ENCODE measurements around the gene ANO6. TPM values are rescaled to one million over a fixed set of nuclear protein-coding genes. Genes with fewer than 3 reads are reported as not detected.
A peak's percentile ranks its signal among the peaks of the same experiment; 100 is the strongest.

The ANO6 gene
- total and polyA plus RNA-seq, 2 of the 4 experiments (the other 2 are of a cell fraction): 21.6 to 41.0 TPM

GRCh38 chr12:45342848-45343247 lies 127.0 kb downstream of the ANO6 start:
- peaks cover 2% of the 10 kb centered on the region; the same call in 1 of the 2 replicates for H3K36me3 ChIP-seq (ENCODE audit: control insufficient read depth, insufficient read depth, low read length)
- no peak for DNase-seq
- peaks cover 25 to 48% of the 10 kb centered on the region in 2 experiments for H3K79me1 ChIP-seq (ENCODE audit: low read depth in 1 of 2, low read length in 2 of 2)
- no CpG with 5 or more reads among the region's 2 CpGs for WGBS, 2 experiments (ENCODE audit: extremely low coverage in 2 of 2, insufficient read length in 1 of 2)
- intact Hi-C loops (cut with micrococcal nuclease): no loop called here
- no peak; the same call in 1 of the 2 replicates for ATAC-seq (ENCODE audit: low read depth)
- H3K4me1 ChIP-seq (ENCODE audit: control insufficient read depth, insufficient read depth, low read length): peaks cover 5% of the 10 kb centered on the region; the same call in 1 of the 2 replicates
- no TSS peak for BruUV-seq (replicated peaks)
- CTCF ChIA-PET: interaction anchor here (0.6 to 1.0 kb wide), 2 partner anchors 74 to 127 kb away, joined by 3 read pairs; partner anchors contain the start of gene ANO6
- no peaks in the 10 kb centered on the region for H3K27me3 ChIP-seq (ENCODE audit: control insufficient read depth, insufficient read depth, low read length)
- H2BK15ac ChIP-seq (ENCODE audit: low read depth, low read length): no peak overlapping the region
- dilution Hi-C loops (cut with HindIII; ENCODE audit: low sequenced_read_pairs, unreplicated experiment): no loop called here
- H3K4me2 ChIP-seq (ENCODE audit: low read depth, low read length): no peak overlapping the region
- in situ Hi-C loops (cut with MboI; ENCODE audit: low sequenced_read_pairs): no loop called here
- H3K14ac ChIP-seq (replicated peaks; ENCODE audit: low read depth, low read length): no peak overlapping the region
- no peak overlapping the region for H3K18ac ChIP-seq (ENCODE audit: low read depth, low read length)
- H3K4ac ChIP-seq (ENCODE audit: low read depth, low read length): no peak overlapping the region
- H3K9ac ChIP-seq (ENCODE audit: low read depth, low read length): no peak overlapping the region
- no peak overlapping the region for H2AFZ ChIP-seq (replicated peaks; ENCODE audit: low read length, poor library complexity)
- H2BK5ac ChIP-seq (ENCODE audit: low read depth, low read length, poor library complexity, severe bottlenecking): no peak overlapping the region
- no peak overlapping the region for H3K56ac ChIP-seq (ENCODE audit: extremely low read depth, insufficient read depth, low read length)
- H2AK5ac ChIP-seq (ENCODE audit: low read depth, low read length): peak overlapping the region; percentile 76; the same call in 1 of the 2 replicates
- no peak overlapping the region for H2AK9ac ChIP-seq (replicated peaks; ENCODE audit: low read depth, low read length, poor library complexity)
- no peak overlapping the region for H4K5ac ChIP-seq (ENCODE audit: low read depth, low read length)
- TF ChIP-seq RCOR1 (IDR thresholded peaks at IDR 0.05; ENCODE audit: insufficient replicate concordance, low read length): no peak
- no peak for TF ChIP-seq FOS (IDR thresholded peaks at IDR 0.05; ENCODE audit: low read depth, low read length)
- no peak for TF ChIP-seq USF2 (IDR thresholded peaks at IDR 0.05; ENCODE audit: low read depth, low read length)
- TF ChIP-seq RFX5 (IDR thresholded peaks at IDR 0.05; ENCODE audit: low read depth, low read length): no peak
- TF ChIP-seq CTCF (conservative IDR thresholded peaks at IDR 0.05; ENCODE audit: low read depth, low read length): no peak
- TF ChIP-seq SMC3 (IDR thresholded peaks at IDR 0.05; ENCODE audit: low read depth, low read length): no peak
- no peak overlapping the region for H2BK120ac ChIP-seq (ENCODE audit: low read depth, low read length)
- no peak overlapping the region for H3K23ac ChIP-seq (ENCODE audit: low read depth, low read length)
- POLR2A ChIA-PET (ENCODE audit: unreplicated experiment): no interaction called here
- H2BK20ac ChIP-seq (ENCODE audit: low read depth, low read length): no peak overlapping the region
- H3K9me3 ChIP-seq (ENCODE audit: control insufficient read depth, insufficient read depth, low read length): no peaks in the 10 kb centered on the region
- H4K20me1 ChIP-seq (ENCODE audit: insufficient read depth, low read length): no peaks in the 10 kb centered on the region
- H3K9me1 ChIP-seq (ENCODE audit: insufficient read depth, low read length): peaks cover 7% of the 10 kb centered on the region
- H3K27ac ChIP-seq (ENCODE audit: insufficient read depth, low read length): no peak overlapping the region
- no peak overlapping the region for H3K4me3 ChIP-seq (ENCODE audit: insufficient read depth, low read depth, low read length)
- H4K91ac ChIP-seq (ENCODE audit: insufficient read depth, low read depth, low read length): no peak overlapping the region
- no peak overlapping the region for H4K8ac ChIP-seq (ENCODE audit: low read depth in 2 of 2, low read length in 2 of 2)

Measured in IMR-90 (cell line).